Upper lobe of left lung (tissue), 4 donors: ENCODE measurements around the gene MVD.

Source experiments
- CTCF ChIP-seq, 6 experiments: fragments of 450-650 bp in 4 of 6; fragments of 200-600 bp in 2 of 6; sonication (generic) in 2 of 6; IDR thresholded peaks; one replicate each; pipeline ENCODE4 v1.5.1; 2016 to 2019; ENCODE audit warnings: antibody characterized with exemption in 6 of 6
- POLR2A ChIP-seq, 4 donors: fragments of 450-650 bp; IDR thresholded peaks; one replicate each; pipeline ENCODE4 v1.5.1; 2016 to 2017; ENCODE audit warnings: antibody characterized with exemption in 4 of 4, mild to moderate bottlenecking in 2 of 4
- POLR2AphosphoS5 ChIP-seq, 2 donors: sonication (generic); formaldehyde crosslinking; IDR thresholded peaks; one replicate each; pipeline ENCODE4 v1.5.1; 2017; ENCODE audit warnings: antibody characterized with exemption in 2 of 2

GRCh38 chr16:88628512-88628974, 34.3 kb downstream of the MVD start:
- no peak for TF ChIP-seq POLR2AphosphoS5 (IDR thresholded peaks at IDR 0.05)
- TF ChIP-seq CTCF (IDR thresholded peaks at IDR 0.05), result peak in 3 of 6 experiments; percentile 9 to 21 (median 21)
- no peak for TF ChIP-seq POLR2A (IDR thresholded peaks at IDR 0.05)
